Kidney (tissue), 14 donors: ENCODE results near the gene BORCS5. TPM values are rescaled to one million over a fixed set of nuclear protein-coding genes. Genes with fewer than 3 reads are reported as not detected.
"Not testable (repeated sequence)": the region's sequence is repeated elsewhere in the genome, so short reads cannot be mapped to it uniquely, and the experiment has no call there.

Experiments used
- DNase-seq, 5 donors: peaks; one replicate each; pipeline ENCODE4 v3.0.0-alpha.2; 2013 to 2020
- FAIRE-seq: peaks from 2 replicates; lab custom pipeline; 2012; peaks lifted over from hg19 to GRCh38; lab: Jason Lieb, UNC
- H3K27ac ChIP-seq, 2 donors: one replicate each; pipeline ENCODE4 v1.7.0; 2013; ENCODE audit warnings: low read depth in 2 of 2, low read length in 2 of 2, inconsistent platforms in 1 of 2
- H3K27me3 ChIP-seq: one replicate; pipeline ENCODE4 v1.7.1; 2013; ENCODE audit warnings: low read length, inconsistent platforms; ENCODE audit not compliant: control insufficient read depth, insufficient read depth
- H3K36me3 ChIP-seq, 3 donors: one replicate each; pipeline versions ENCODE4 v1.7.0 to v1.7.1; 2013; ENCODE audit warnings: low read length in 3 of 3, control low read depth in 1 of 3, inconsistent platforms in 1 of 3; ENCODE audit not compliant: insufficient read depth in 3 of 3, control insufficient read depth in 2 of 3
- H3K4me1 ChIP-seq, 3 donors: one replicate each; pipeline versions ENCODE4 v1.7.0 to v1.7.1; 2013; ENCODE audit warnings: low read length in 3 of 3, inconsistent platforms in 1 of 3, low read depth in 1 of 3; ENCODE audit not compliant: control insufficient read depth in 2 of 3, insufficient read depth in 2 of 3
- H3K4me3 ChIP-seq, 3 donors: one replicate each; pipeline versions ENCODE4 v1.7.0 to v1.8.1; 2013; ENCODE audit warnings: low read length in 3 of 3, control low read depth in 1 of 3, inconsistent platforms in 1 of 3
- H3K9ac ChIP-seq, 3 donors: one replicate each; pipeline versions ENCODE4 v1.7.0 to v1.7.1; 2013; ENCODE audit warnings: low read length in 3 of 3, control low read depth in 1 of 3, inconsistent platforms in 1 of 3
- H3K9me3 ChIP-seq, 3 donors: one replicate each; pipeline versions ENCODE4 v1.7.0 to v1.7.1; 2013; ENCODE audit warnings: low read length in 3 of 3, control low read depth in 1 of 3, inconsistent platforms in 1 of 3; ENCODE audit not compliant: control insufficient read depth in 2 of 3, insufficient read depth in 1 of 3
- CTCF ChIP-seq: IDR thresholded peaks from 3 replicates; pipeline ENCODE4 v1.5.1; 2012; ENCODE audit warnings: mild to moderate bottlenecking, moderate library complexity, borderline replicate concordance; ENCODE audit not compliant: insufficient read depth; ENCODE audit errors: extremely low read depth
- intact Hi-C: fragments of 100-400 bp; cut with DNase I; formaldehyde crosslinking; loops from one replicate; pipeline ENCODE4 v1.11.1; 2022
- polyA plus RNA-seq: library from polyadenylated mRNA; stranded (reverse); fragments of 350-450 nt; fragmentation: Illumina TruSeq; extraction: RNeasy Lipid Tissue Mini Kit (QIAGEN cat#74804); gene quantifications from one replicate; pipeline ENCODE4 v1.2.3, GENCODE V29; 2014; ENCODE audit warnings: low read depth, low replicate concordance; ENCODE audit not compliant: insufficient read depth
- total RNA-seq: library from RNA; stranded (reverse); fragmentation: NEBNext Ultra II Directional; extraction: Animal tissue kit (Norgen Biotek cat#: 25700); gene quantifications from one replicate; pipeline ENCODE4 v1.2.1, GENCODE V29; 2021
- donor health status: control.
- donor health status: control.
- donor health status: control.
- donor health status: control.
- donor health status: control.
- donor health status: DM: yes; HTN: yes; CAD: no.
- donor health status: Normal renal cell carcinoma (clear cell type).

The BORCS5 gene
- total and polyA plus RNA-seq, 2 donors from 2014 or later: 11.2 to 14.0 TPM

DNA sequence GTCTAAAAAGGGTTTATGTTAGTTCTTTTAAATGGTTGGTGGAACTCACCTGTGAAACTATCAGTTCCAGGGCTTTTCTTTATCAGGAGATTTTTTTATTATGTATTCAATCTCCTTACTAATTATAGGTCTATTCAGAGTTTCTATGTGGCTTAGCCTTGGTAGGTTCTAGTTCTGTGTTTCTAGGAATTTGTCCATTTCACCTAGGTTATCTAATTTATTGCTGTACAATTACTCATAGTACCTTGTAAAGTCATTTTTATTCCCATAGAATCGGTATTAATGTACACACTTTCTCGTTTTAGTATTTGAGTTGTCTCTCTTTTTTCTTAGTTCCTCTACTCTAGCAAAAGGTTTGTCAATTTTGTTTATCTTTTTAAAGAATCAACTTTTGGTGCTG, 59.0 kb downstream of the BORCS5 start:
- no peak for FAIRE-seq

DNA sequence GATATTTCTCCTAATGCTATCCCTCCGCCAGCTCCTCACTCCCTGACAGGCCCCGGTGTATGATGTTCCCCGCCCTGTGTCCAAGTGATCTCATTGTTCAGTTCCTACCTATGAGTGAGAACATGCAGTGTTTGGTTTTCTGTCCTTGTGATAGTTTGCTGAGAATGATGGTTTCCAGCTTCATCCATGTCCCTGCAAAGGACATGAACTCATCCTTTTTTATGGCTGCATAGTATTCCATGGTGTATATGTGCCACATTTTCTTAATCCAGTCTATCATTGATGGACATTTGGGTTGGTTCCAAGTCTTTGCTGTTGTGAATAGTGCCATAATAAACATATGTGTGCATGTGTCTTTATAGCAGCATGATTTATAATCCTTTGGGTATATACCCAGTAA, 62.3 kb downstream of the BORCS5 start:
- intact Hi-C loops, H3K27ac ChIP-seq, H3K4me3 ChIP-seq, FAIRE-seq, H3K27me3 ChIP-seq, H3K9me3 ChIP-seq, DNase-seq, H3K9ac ChIP-seq, H3K4me1 ChIP-seq, H3K36me3 ChIP-seq: not testable (repeated sequence)

More for the DNA sequence above, 59.0 kb downstream of the BORCS5 start:
- no peak overlapping the region for H3K27ac ChIP-seq
- no peaks in the 10 kb centered on the region for H3K9me3 ChIP-seq
- H3K4me1 ChIP-seq: no peaks in the 10 kb centered on the region
- H3K9ac ChIP-seq: no peak overlapping the region
- TF ChIP-seq CTCF: no peak
- H3K27me3 ChIP-seq: no peaks in the 10 kb centered on the region
- no peak for DNase-seq
- no peak overlapping the region for H3K4me3 ChIP-seq
- no peaks in the 10 kb centered on the region for H3K36me3 ChIP-seq
- intact Hi-C loops: no loop called here

DNA sequence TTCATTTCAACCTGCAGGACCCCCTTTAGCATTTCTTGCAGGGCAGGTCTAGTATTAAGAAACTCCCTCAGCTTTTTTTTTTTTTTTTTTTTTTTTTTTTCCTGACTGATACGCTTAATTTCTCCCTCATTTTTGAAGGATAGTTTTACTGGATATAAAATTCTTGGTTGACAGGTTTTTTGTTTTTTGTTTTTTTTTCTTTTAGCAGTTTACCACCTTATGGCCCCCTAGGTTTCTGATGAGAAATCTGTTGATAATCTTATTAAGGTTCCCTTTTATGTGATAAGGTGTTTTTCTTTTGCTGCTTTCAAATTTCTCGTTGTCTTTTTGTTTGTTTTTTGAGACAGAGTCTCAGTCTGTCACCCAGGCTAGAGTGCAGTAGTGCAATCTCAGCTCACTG, 66.5 kb downstream of the BORCS5 start:
- Histone ChIP-seq H3K9ac (no peak overlapping the region), H3K27ac (no peak overlapping the region), H3K9me3 (peaks cover 0 to 5% (median 4%) of the 10 kb centered on the region in 3 donors), H3K27me3 (no peaks in the 10 kb centered on the region), H3K4me3 (no peak overlapping the region), H3K4me1 (peaks cover 0 to 5% (median 0%) of the 10 kb centered on the region in 3 donors), H3K36me3 (no peaks in the 10 kb centered on the region)
- no peak for DNase-seq
- no peak for FAIRE-seq
- no peak for TF ChIP-seq CTCF
- intact Hi-C loops: no loop called here

- H3K4me3 ChIP-seq: no peak overlapping the region
- FAIRE-seq (no peak), DNase-seq (no peak)
- TF ChIP-seq CTCF: no peak
- H3K27ac ChIP-seq: no peak overlapping the region
- H3K36me3 ChIP-seq: no peaks in the 10 kb centered on the region
- peaks cover 0 to 5% (median 4%) of the 10 kb centered on the region in 3 donors for H3K9me3 ChIP-seq
- intact Hi-C loops: no loop called here
- peaks cover 0 to 5% (median 0%) of the 10 kb centered on the region in 3 donors for H3K4me1 ChIP-seq
- H3K9ac ChIP-seq: no peak overlapping the region
- H3K27me3 ChIP-seq: no peaks in the 10 kb centered on the region
Observed at GRCh38 chr12:12425001-12425400, 68.1 kb downstream of the BORCS5 start.
